ENCODE data around the gene CCL20.

- TF ChIP-seq CTCF (IDR thresholded peaks at IDR 0.05; ENCODE audit: low read depth, low read length, poor library complexity, severe bottlenecking) (no peak), EZH2phosphoT487 (IDR thresholded peaks at IDR 0.05; ENCODE audit: borderline replicate concordance, low read length) (no peak)
Measured at GRCh38 chr2:227853765-227854271, 40.2 kb downstream of the CCL20 start.

All from DOHH2 (cell line).